C4-2B (cell line): Measurements from ENCODE around the gene DUSP6.

Experiments
- ZFX ChIP-seq: fragments of 450-650 bp; IDR thresholded peaks from 2 replicates; pipeline ENCODE4 v1.6.1; 2017
- TF ChIP-seq, protein P1 (sequence below): fragments of 450-650 bp; conservative IDR thresholded peaks from 2 replicates; pipeline ENCODE4 v1.5.1; 2017; ENCODE audit warnings: mild to moderate bottlenecking

DNA sequence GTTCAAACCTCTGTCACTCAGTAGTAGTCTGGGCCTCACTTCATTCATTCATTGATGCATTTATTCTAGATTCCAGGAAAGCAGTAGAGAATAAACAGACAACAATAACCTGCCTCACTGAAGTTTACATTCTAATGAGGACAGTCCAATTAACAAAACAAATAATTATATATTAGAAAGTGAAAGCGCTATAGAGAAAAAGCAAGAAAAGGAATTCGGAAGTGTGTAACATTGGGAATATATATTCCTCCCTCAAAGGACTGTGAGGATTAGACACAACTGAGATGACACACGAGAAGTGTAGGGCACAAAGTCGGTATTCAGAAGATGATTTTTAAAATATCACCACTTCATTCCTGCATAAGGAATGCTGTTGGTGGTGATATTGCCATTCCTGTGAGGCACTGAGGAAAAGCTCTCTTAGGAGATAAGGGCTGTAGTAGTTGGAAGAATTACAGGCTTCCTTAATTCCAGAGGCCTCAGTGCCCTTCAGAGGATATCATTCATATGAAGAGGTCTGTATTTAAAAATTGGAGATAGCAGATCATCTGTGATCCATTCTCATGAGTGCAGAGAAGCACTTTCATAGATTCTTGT lies 3.9 kb upstream of the DUSP6 start:
- TF ChIP-seq, protein P1, sequence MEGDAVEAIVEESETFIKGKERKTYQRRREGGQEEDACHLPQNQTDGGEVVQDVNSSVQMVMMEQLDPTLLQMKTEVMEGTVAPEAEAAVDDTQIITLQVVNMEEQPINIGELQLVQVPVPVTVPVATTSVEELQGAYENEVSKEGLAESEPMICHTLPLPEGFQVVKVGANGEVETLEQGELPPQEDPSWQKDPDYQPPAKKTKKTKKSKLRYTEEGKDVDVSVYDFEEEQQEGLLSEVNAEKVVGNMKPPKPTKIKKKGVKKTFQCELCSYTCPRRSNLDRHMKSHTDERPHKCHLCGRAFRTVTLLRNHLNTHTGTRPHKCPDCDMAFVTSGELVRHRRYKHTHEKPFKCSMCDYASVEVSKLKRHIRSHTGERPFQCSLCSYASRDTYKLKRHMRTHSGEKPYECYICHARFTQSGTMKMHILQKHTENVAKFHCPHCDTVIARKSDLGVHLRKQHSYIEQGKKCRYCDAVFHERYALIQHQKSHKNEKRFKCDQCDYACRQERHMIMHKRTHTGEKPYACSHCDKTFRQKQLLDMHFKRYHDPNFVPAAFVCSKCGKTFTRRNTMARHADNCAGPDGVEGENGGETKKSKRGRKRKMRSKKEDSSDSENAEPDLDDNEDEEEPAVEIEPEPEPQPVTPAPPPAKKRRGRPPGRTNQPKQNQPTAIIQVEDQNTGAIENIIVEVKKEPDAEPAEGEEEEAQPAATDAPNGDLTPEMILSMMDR: no peak
- no peak for TF ChIP-seq ZFX
